GM19463 (cell line): ENCODE measurements around the gene PTPRD.

Source experiments
- ATAC-seq: cut with Tn5 transposase; IDR thresholded peaks from one replicate; pipeline ENCODE4 v1.9.1; 2021; ENCODE audit warnings: mild to moderate bottlenecking, moderate library complexity; ENCODE audit not compliant: unreplicated experiment

The PTPRD gene

GRCh38 chr9:8268216-8268878 is 2344.5 kb downstream of the PTPRD start:
- ATAC-seq = no peak

- ATAC-seq = no peak
Measured at GRCh38 chr9:8267636-8268035, 2345.2 kb downstream of the PTPRD start.

- ATAC-seq = no peak
Measured at GRCh38 chr9:8266861-8267260, 2345.9 kb downstream of the PTPRD start.

- no peak for ATAC-seq
Measured at GRCh38 chr9:8265281-8265680, 2347.5 kb downstream of the PTPRD start.
